ENCODE measurements around the gene COL9A1.

GRCh38 chr6:70236343-70236742 is 66.5 kb downstream of the COL9A1 start:
- no peak for TF ChIP-seq TSHZ2 (CRISPR knock-in tag; IDR thresholded peaks at IDR 0.05)
- TF ChIP-seq BACH2 (CRISPR knock-in tag; IDR thresholded peaks at IDR 0.05; ENCODE audit: borderline replicate concordance): no peak
- TF ChIP-seq PATZ1 (CRISPR knock-in tag; IDR thresholded peaks at IDR 0.05; ENCODE audit: borderline replicate concordance): no peak
